ENCODE data around the gene GTF2H3.

Gene GTF2H3

GRCh38 chr12:123648401-123648800 lies 14.8 kb downstream of the GTF2H3 start:
- DNase-seq: no peak

DNA sequence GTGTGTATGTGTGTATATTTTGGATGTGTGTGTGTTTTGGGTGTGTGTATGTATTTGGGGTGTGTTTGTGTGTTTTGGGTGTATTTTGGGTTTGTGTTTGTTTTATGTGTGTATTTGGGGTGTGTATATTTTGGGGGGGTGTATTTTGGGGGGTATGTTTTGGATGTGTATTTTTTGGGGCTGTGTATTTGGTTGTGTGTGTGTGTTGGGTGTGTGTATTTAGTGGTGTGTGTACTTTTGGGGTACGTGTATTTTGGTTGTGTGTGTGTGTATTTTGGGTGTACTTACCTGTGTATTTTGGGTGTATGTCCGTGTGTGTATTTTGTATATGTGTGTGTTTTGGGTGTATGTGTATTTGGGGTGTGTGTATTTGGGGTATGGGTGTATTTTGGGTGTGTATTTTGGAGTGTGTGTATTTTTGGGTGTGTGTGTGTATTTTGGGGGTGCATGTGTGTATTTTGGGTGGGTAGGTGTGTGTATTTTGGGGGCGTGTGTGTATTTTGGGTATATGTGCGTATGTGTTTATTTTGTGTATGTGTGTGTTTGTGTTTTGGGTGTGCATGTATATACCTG lies 20.6 kb downstream of the GTF2H3 start:
- no peak for DNase-seq

DNA sequence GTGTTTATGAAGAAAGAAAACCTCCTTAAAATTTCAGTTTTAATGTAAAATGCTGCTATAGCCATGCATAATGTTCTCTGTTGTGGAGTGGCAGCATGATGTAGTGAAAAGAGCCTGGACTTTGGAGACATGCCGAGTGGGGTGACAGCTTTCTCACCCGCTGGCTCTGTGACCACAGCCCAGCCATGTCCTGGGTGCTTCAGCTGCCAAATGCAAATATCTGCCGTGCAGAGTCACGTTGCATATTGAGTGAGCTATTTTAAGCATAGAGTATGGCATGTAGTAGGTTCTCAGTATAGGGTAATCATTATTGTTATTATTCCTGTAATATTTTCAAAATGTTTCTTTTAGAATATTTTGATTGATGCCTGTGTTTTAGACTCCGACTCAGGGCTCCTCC lies 21.8 kb downstream of the GTF2H3 start:
- no peak for DNase-seq

- DNase-seq: no peak
Measured at GRCh38 chr12:123656392-123656791, 22.8 kb downstream of the GTF2H3 start.

DNA sequence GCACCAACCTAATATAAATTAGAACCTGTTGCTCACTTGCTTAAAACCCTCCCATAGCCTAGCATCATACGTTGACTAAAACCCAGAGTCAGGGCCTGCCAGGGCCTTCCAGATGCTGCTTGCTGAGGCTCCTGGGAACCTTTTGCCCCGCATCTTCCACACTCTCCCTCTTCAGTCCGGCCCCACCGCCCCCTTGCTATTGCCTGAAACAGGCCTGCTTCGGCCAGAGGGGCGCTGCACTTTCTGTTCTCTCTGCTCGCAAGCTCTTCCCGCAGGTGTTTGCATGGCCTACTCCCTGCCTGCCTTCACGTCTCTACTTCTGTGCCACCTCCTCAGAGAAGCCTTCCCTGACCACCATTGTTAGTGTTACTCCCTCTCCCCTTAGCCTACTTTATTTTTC lies 23.6 kb downstream of the GTF2H3 start:
- no peak for DNase-seq

DNA sequence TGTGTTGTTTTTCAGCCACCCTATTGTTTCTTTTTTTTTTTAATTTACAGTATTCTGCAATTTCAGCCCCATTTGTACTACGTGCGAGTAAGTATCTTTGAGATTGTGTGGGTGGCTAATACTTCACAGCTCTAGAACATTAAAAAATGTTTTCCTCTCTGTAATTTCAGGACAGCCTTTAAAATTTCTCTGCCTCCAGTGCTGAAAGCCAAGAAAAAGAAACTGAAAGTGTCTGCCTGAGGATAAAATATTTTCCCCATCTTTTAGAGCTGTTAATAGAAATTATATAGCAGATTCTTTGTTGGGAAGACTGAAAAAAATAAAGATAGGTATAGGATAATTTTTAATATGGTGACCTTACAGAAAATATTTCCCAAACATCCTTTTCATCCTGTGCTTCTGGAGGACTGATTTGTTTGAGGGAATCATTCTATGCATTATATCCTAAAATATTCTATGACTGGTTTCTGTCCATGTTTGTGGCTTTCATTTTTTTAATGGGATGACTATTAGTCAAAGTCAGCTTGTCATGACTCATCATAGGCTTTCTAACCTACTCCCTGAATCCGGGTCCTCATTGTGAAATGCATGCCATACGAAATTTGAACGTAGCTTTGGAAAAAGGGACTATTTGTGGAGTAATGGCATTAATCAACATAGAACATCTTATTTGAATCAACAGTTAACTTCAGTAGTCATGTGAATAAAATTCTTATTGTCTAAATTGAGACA lies 26.5 kb downstream of the GTF2H3 start:
- no peak for DNase-seq

DNA sequence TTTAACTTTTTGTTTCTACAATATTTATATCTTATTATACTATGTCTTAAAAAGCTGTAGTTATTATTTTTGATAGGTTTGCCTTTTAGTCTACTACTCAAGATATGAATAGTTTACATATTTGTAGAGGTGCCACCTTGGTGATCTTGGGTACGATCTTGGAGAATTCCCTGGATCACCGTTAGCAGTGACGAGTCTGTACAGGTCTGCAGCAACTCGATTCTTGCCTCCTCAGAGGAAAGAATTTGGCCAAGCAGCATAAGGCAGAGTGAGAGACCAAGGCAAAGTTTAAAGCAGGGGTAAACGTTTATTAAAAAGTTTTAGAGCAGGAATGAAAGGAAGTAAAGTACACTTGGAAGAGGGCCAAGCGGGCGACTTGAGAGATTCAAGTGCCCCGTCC lies 34.1 kb downstream of the GTF2H3 start:
- no peak for DNase-seq

DNA sequence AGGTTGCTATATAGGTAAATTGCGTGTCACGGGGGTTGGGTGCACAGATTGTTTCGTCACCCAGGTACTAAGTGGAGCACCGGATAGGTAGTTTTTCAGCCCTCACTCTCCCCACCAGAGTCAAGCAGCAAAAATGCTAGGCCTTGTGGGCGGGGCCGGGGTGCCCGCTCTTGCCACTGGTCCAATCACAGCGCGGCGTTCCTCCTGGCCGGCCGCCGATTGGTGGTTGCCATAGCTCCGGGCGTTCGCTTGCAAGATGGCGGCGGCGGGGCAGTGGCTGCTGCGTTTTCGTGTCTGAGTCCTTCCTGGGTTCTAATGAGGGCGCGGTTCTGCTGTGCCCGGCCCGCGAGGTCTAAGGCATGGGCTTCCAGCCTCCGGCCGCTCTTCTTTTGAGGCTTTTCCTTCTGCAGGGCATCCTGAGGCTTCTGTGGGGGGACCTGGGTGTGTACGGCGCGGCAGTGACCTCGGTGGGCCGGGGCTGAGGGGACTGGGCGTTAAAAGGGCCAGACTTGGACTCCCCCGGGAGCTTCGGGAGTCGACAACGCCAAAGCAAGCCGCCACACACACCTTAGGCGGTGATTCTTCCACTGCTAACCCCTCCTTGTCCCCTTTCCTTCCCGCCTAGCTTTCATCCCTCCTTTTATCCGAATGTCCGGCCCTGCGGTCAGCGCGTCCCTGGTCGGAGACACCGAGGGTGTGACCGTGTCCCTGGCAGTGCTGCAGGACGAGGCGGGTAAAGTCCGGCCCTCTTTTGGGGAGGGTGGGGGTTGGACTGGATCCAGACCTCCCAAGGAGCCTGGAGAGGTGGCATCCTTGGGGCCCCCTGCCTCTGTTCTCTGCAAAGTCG lies 37.5 kb downstream of the GTF2H3 start, which contains the start of gene TCTN2:
Gene TCTN2, plus strand, starts transcription at position 232 of the 847 bp plus-strand sequence. Its CDS starts 128 bp downstream, at position 360.
- DNase-seq: peak; percentile 88 to 93

DNA sequence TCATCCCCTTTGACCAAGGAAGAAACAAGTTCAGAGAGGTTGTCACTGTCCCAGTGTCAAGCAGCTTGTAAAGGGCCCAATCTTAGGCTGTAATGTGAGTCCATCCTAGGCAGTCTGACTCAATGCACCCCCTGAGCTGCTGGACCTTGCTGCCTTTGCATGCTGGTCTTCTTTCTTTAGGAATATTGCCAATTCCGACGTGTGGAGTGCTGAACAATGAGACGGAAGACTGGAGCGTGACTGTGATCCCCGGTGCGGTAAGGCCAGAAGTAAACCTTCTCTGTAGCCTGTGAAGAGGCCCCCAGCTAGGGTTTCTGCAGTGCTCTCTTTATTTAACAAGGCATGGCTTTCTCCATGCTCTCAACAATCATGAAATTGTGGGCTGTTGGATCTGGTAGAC lies 38.2 kb downstream of the GTF2H3 start:
- DNase-seq: no peak

DNA sequence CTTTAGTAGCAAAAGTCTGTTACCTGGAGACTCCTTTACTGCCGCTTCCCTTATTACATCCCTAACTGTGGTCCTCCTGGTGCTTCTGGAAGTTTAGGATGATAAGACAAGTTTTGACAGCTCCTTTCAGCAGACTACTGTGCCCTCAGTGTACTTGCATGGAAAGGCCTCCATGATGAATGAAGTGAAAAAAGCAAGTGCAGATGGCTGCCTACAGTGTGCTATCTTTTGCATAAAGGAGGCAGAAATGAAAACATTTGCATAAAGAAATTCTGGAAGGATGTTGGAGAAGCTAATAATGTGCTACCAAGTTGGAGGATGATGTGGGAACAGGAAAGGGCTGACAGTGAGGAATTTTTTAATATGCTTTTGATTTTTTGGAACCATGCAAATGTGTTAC lies 41.8 kb downstream of the GTF2H3 start:
- DNase-seq: no peak

- DNase-seq: no peak
Measured at GRCh38 chr12:123676616-123677320, 43.1 kb downstream of the GTF2H3 start.

DNA sequence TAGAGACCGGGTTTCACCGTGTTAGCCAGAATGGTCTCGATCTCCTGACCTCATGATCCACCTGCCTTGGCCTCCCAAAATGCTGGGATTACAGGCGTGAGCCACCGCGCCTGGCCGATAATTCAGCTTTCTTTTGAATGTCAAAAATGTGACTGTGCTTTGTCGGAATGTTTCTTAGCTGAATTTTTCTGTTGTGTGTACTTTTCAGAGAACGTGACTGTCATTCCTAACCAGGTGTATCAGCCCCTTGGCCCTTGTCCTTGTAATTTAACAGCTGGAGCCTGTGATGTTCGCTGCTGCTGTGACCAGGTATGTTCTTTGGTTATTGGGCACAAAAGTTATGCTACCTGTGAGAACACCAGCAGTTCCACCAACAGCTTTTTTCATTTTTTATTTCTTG lies 45.4 kb downstream of the GTF2H3 start:
- no peak for DNase-seq

- DNase-seq: no peak
Measured at GRCh38 chr12:123681605-123682004, 48.0 kb downstream of the GTF2H3 start.

DNA sequence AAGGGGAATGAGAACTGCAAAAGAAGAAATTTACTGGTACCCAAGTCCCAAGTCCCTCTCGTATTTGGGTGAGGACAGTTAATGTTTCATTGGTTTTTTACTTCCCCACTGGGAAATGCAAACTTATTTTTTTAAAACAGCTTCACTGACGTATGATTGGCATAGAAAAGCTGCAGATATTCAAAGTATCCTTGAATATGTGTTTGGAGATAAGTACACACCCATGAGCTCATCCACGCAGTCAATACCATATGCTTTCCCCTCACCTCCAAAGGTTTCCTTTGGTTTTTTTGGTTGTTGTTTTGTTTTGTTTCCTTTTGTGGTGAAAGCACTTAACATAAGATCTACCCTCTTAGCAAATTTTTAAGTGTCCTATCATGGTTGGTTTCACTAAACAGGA lies 50.3 kb downstream of the GTF2H3 start:
- no peak for DNase-seq

- DNase-seq: no peak
Measured at GRCh38 chr12:123686636-123687190, 53.1 kb downstream of the GTF2H3 start.

GRCh38 chr12:123690191-123690840 lies 56.7 kb downstream of the GTF2H3 start:
- no peak for DNase-seq

GRCh38 chr12:123696207-123696606 lies 62.6 kb downstream of the GTF2H3 start:
- DNase-seq: peak in 1 of 2 experiments; percentile 55

DNA sequence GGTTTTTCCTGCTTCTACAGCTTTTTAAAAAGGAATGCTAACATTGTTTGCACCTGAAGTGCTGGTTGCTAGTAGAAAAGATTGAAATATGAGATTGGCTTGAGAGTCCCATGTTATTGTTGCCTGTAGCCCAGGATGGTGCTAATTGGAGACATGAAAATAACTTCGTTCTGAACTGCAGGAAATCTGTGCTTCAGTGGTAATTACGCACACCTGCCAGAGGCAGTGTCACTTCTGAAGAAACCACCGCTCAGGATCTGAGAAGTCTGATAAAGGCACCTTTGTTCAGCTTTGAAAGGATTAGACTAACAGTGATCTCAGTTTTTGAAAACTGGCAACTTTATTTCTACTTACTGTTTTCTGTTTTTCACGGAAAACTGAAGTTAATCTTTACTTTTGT lies 63.0 kb downstream of the GTF2H3 start:
- peak in 1 of 2 experiments; percentile 66 for DNase-seq

- DNase-seq: peak in 1 of 2 experiments; percentile 23
Measured at GRCh38 chr12:123705935-123706334, 72.3 kb downstream of the GTF2H3 start.

GRCh38 chr12:123707466-123707865 lies 73.8 kb downstream of the GTF2H3 start:
- DNase-seq: no peak
